ENCODE data around the gene SLC25A44. TPM values are rescaled to one million over a fixed set of nuclear protein-coding genes. Genes with fewer than 3 reads are reported as not detected.

The SLC25A44 gene
- polyA plus RNA-seq, 4 donors: 13.4 to 46.6 (median 17.3) TPM

GRCh38 chr1:156200044-156200443, 6.1 kb downstream of the SLC25A44 start:
- no peak overlapping the region for H3K4me3 ChIP-seq (ENCODE audit: low read depth in 1 of 3, low read length in 3 of 3)
- H3K27me3 ChIP-seq (ENCODE audit: control insufficient read depth in 3 of 3, insufficient read depth in 3 of 3, low read length in 3 of 3): no peaks in the 10 kb centered on the region
- peaks cover 0 to 53% (median 10%) of the 10 kb centered on the region in 3 donors for H3K4me1 ChIP-seq (ENCODE audit: control insufficient read depth in 3 of 3, insufficient read depth in 2 of 3, low read depth in 1 of 3, low read length in 2 of 3)
- WGBS, 3 donors: 95 to 97% (median 96%) methylated on average over 8 of the region's 8 CpGs
- H3K36me3 ChIP-seq (ENCODE audit: control insufficient read depth in 3 of 3, insufficient read depth in 2 of 3, low read depth in 1 of 3, low read length in 3 of 3): peaks cover 3 to 51% (median 13%) of the 10 kb centered on the region in 3 donors
- H3K9me3 ChIP-seq (ENCODE audit: control insufficient read depth in 2 of 2, insufficient read depth in 1 of 2, low read depth in 1 of 2, low read length in 1 of 2): no peaks in the 10 kb centered on the region
- no peak for FAIRE-seq
- no peak overlapping the region for H3K27ac ChIP-seq (ENCODE audit: low read depth in 1 of 3, low read length in 2 of 3)
- no peak for DNase-seq

GRCh38 chr1:156203331-156203730, 9.4 kb downstream of the SLC25A44 start:
- peaks cover 7 to 62% (median 13%) of the 10 kb centered on the region in 3 donors for H3K36me3 ChIP-seq (ENCODE audit: control insufficient read depth in 3 of 3, insufficient read depth in 2 of 3, low read depth in 1 of 3, low read length in 3 of 3)
- peaks cover 0 to 23% (median 3%) of the 10 kb centered on the region in 3 donors for H3K4me1 ChIP-seq (ENCODE audit: control insufficient read depth in 3 of 3, insufficient read depth in 2 of 3, low read depth in 1 of 3, low read length in 2 of 3)
- H3K27me3 ChIP-seq (ENCODE audit: control insufficient read depth in 3 of 3, insufficient read depth in 3 of 3, low read length in 3 of 3): no peaks in the 10 kb centered on the region
- no peak overlapping the region for H3K27ac ChIP-seq (ENCODE audit: low read depth in 1 of 3, low read length in 2 of 3)
- H3K9me3 ChIP-seq (ENCODE audit: control insufficient read depth in 2 of 2, insufficient read depth in 1 of 2, low read depth in 1 of 2, low read length in 1 of 2): no peaks in the 10 kb centered on the region
- H3K4me3 ChIP-seq (ENCODE audit: low read depth in 1 of 3, low read length in 3 of 3): no peak overlapping the region
- FAIRE-seq (no peak), DNase-seq (no peak)

- 87 to 93% (median 88%) methylated on average over 3 of the region's 3 CpGs for WGBS, 3 donors
- Histone ChIP-seq H3K27me3 (ENCODE audit: control insufficient read depth in 3 of 3, insufficient read depth in 3 of 3, low read length in 3 of 3) (no peaks in the 10 kb centered on the region), H3K4me3 (ENCODE audit: low read depth in 1 of 3, low read length in 3 of 3) (no peak overlapping the region), H3K4me1 (ENCODE audit: control insufficient read depth in 3 of 3, insufficient read depth in 2 of 3, low read depth in 1 of 3, low read length in 2 of 3) (peaks cover 0 to 10% (median 2%) of the 10 kb centered on the region in 3 donors), H3K27ac (ENCODE audit: low read depth in 1 of 3, low read length in 2 of 3) (no peak overlapping the region), H3K36me3 (ENCODE audit: control insufficient read depth in 3 of 3, insufficient read depth in 2 of 3, low read depth in 1 of 3, low read length in 3 of 3) (peaks cover 7 to 60% (median 13%) of the 10 kb centered on the region in 3 donors), H3K9me3 (ENCODE audit: control insufficient read depth in 2 of 2, insufficient read depth in 1 of 2, low read depth in 1 of 2, low read length in 1 of 2) (no peaks in the 10 kb centered on the region)
- FAIRE-seq (no peak), DNase-seq (no peak)
These were observed 10.8 kb downstream of the SLC25A44 start for GRCh38 chr1:156204686-156205085.

GRCh38 chr1:156211243-156211642, 17.3 kb downstream of the SLC25A44 start:
- peaks cover 7 to 68% (median 10%) of the 10 kb centered on the region in 3 donors for H3K36me3 ChIP-seq (ENCODE audit: control insufficient read depth in 3 of 3, insufficient read depth in 2 of 3, low read depth in 1 of 3, low read length in 3 of 3)
- H3K4me3 ChIP-seq (ENCODE audit: low read depth in 1 of 3, low read length in 3 of 3): no peak overlapping the region
- H3K4me1 ChIP-seq (ENCODE audit: control insufficient read depth in 3 of 3, insufficient read depth in 2 of 3, low read depth in 1 of 3, low read length in 2 of 3): peaks cover 0 to 8% (median 6%) of the 10 kb centered on the region in 3 donors
- H3K27me3 ChIP-seq (ENCODE audit: control insufficient read depth in 3 of 3, insufficient read depth in 3 of 3, low read length in 3 of 3): no peaks in the 10 kb centered on the region
- no peak for DNase-seq
- no peaks in the 10 kb centered on the region for H3K9me3 ChIP-seq (ENCODE audit: control insufficient read depth in 2 of 2, insufficient read depth in 1 of 2, low read depth in 1 of 2, low read length in 1 of 2)
- no peak overlapping the region for H3K27ac ChIP-seq (ENCODE audit: low read depth in 1 of 3, low read length in 2 of 3)
- WGBS, 3 donors: 88 to 92% (median 90%) methylated on average over 3 of the region's 3 CpGs
- no peak for FAIRE-seq

- peak overlapping the region; percentile 9 to 98 (median 96) for H3K27ac ChIP-seq (ENCODE audit: low read depth in 1 of 3, low read length in 2 of 3)
- FAIRE-seq (no peak), DNase-seq (no peak)
- peaks cover 7 to 62% (median 10%) of the 10 kb centered on the region in 3 donors for H3K36me3 ChIP-seq (ENCODE audit: control insufficient read depth in 3 of 3, insufficient read depth in 2 of 3, low read depth in 1 of 3, low read length in 3 of 3)
- H3K4me1 ChIP-seq (ENCODE audit: control insufficient read depth in 3 of 3, insufficient read depth in 2 of 3, low read depth in 1 of 3, low read length in 2 of 3): peaks cover 0 to 8% (median 6%) of the 10 kb centered on the region in 3 donors
- peak overlapping the region in 1 of 3 donors; percentile 76 for H3K4me3 ChIP-seq (ENCODE audit: low read depth in 1 of 3, low read length in 3 of 3)
- WGBS, 3 donors: 82 to 87% (median 83%) methylated on average over 9 of the region's 9 CpGs
- H3K27me3 ChIP-seq (ENCODE audit: control insufficient read depth in 3 of 3, insufficient read depth in 3 of 3, low read length in 3 of 3): no peaks in the 10 kb centered on the region
- H3K9me3 ChIP-seq (ENCODE audit: control insufficient read depth in 2 of 2, insufficient read depth in 1 of 2, low read depth in 1 of 2, low read length in 1 of 2): no peaks in the 10 kb centered on the region
These were observed 18.2 kb downstream of the SLC25A44 start for GRCh38 chr1:156212130-156212529.

- H3K4me3 ChIP-seq (ENCODE audit: low read depth in 1 of 3, low read length in 3 of 3): peak within 1 kb of the TSS; percentile 54 to 76 (median 71)
- H3K27ac ChIP-seq (ENCODE audit: low read depth in 1 of 3, low read length in 2 of 3): peak within 1 kb of the TSS; percentile 84 to 98 (median 96)
- WGBS, 3 donors: 0 to 1% (median 0%) methylated on average over 61 of the region's 61 CpGs
- H3K9me3 ChIP-seq (ENCODE audit: control insufficient read depth in 2 of 2, insufficient read depth in 1 of 2, low read depth in 1 of 2, low read length in 1 of 2): no peaks in the 10 kb centered on the region
- H3K36me3 ChIP-seq (ENCODE audit: control insufficient read depth in 3 of 3, insufficient read depth in 2 of 3, low read depth in 1 of 3, low read length in 3 of 3): peaks cover 5 to 56% (median 8%) of the 10 kb centered on the region in 3 donors
- FAIRE-seq (no peak), DNase-seq (peak; percentile 98 to 99)
- no peaks in the 10 kb centered on the region for H3K27me3 ChIP-seq (ENCODE audit: control insufficient read depth in 3 of 3, insufficient read depth in 3 of 3, low read length in 3 of 3)
- H3K4me1 ChIP-seq (ENCODE audit: control insufficient read depth in 3 of 3, insufficient read depth in 2 of 3, low read depth in 1 of 3, low read length in 2 of 3): peaks cover 0 to 8% (median 6%) of the 10 kb centered on the region in 3 donors
These were observed 19.1 kb downstream of the SLC25A44 start, which contains the start of gene PMF1 for GRCh38 chr1:156212833-156213643. PMF1 (plus strand) TSS chr1:156213007; CDS start chr1:156213016, 9 bp downstream.

- DNase-seq (no peak), FAIRE-seq (no peak)
- Histone ChIP-seq H3K4me3 (ENCODE audit: low read depth in 1 of 3, low read length in 3 of 3) (peak overlapping the region; percentile 54 to 76 (median 71)), H3K4me1 (ENCODE audit: control insufficient read depth in 3 of 3, insufficient read depth in 2 of 3, low read depth in 1 of 3, low read length in 2 of 3) (peaks cover 0 to 8% (median 6%) of the 10 kb centered on the region in 3 donors), H3K36me3 (ENCODE audit: control insufficient read depth in 3 of 3, insufficient read depth in 2 of 3, low read depth in 1 of 3, low read length in 3 of 3) (peaks cover 5 to 53% (median 8%) of the 10 kb centered on the region in 3 donors), H3K27ac (ENCODE audit: low read depth in 1 of 3, low read length in 2 of 3) (peak overlapping the region; percentile 84 to 98 (median 96)), H3K9me3 (ENCODE audit: control insufficient read depth in 2 of 2, insufficient read depth in 1 of 2, low read depth in 1 of 2, low read length in 1 of 2) (no peaks in the 10 kb centered on the region), H3K27me3 (ENCODE audit: control insufficient read depth in 3 of 3, insufficient read depth in 3 of 3, low read length in 3 of 3) (no peaks in the 10 kb centered on the region)
- WGBS, 3 donors: 7 to 12% (median 10%) methylated on average over 11 of the region's 11 CpGs
These were observed 19.7 kb downstream of the SLC25A44 start for GRCh38 chr1:156213644-156213966.

- no peaks in the 10 kb centered on the region for H3K9me3 ChIP-seq (ENCODE audit: control insufficient read depth in 2 of 2, insufficient read depth in 1 of 2, low read depth in 1 of 2, low read length in 1 of 2)
- peak overlapping the region in 1 of 3 donors; percentile 96 for H3K27ac ChIP-seq (ENCODE audit: low read depth in 1 of 3, low read length in 2 of 3)
- H3K36me3 ChIP-seq (ENCODE audit: control insufficient read depth in 3 of 3, insufficient read depth in 2 of 3, low read depth in 1 of 3, low read length in 3 of 3): peaks cover 5 to 51% (median 8%) of the 10 kb centered on the region in 3 donors
- no peak for FAIRE-seq
- H3K4me1 ChIP-seq (ENCODE audit: control insufficient read depth in 3 of 3, insufficient read depth in 2 of 3, low read depth in 1 of 3, low read length in 2 of 3): peaks cover 0 to 8% (median 6%) of the 10 kb centered on the region in 3 donors
- peak; percentile 19 to 20 for DNase-seq
- no peaks in the 10 kb centered on the region for H3K27me3 ChIP-seq (ENCODE audit: control insufficient read depth in 3 of 3, insufficient read depth in 3 of 3, low read length in 3 of 3)
- WGBS, 3 donors: 61 to 77% (median 64%) methylated on average over 16 of the region's 16 CpGs
- peak overlapping the region in 2 of 3 donors; percentile 71 to 76 for H3K4me3 ChIP-seq (ENCODE audit: low read depth in 1 of 3, low read length in 3 of 3)
These were observed 20.3 kb downstream of the SLC25A44 start for GRCh38 chr1:156214024-156214748.
